Measurements from ENCODE around the gene BABAM2.

DNA sequence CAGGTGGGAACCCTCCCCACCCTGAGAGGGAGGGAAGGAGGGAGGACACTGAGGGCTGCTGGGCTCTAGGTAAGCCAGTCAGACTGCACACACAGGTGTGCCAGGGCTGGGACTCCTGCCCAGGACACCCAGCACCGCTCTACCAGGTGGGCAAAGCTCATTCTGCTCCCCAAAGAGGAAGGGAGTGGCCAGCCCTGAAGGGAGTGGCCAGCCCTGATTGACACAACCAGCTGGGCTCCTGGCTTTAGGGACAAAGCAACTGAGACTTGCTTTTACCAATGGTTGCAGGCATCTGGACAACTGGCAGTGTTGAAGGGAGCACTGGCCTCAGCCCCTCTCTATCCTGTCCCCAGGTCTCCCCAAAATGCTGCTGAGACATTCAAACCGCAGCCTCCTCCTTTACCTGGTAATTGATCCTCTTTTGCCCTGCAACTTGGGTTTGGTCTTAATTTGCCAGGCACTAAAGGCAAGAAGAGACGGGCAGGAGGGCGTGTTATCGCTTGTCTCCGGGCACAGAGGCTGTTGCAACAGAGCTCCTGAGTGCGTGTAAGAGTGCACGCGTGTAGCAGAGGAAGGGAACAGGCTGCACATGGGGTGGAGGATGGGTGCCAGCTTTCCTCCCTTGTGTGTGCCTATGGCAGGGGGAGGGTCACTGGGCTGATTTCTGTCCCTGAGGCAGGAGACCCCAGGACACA is 487.6 kb downstream of the BABAM2 start:
- TF ChIP-seq EZH2 (optimal IDR thresholded peaks at IDR 0.05; ENCODE audit: low read depth, low read length) = no peak
- no peak for TF ChIP-seq CTCF (IDR thresholded peaks at IDR 0.05; ENCODE audit: low read length)
- no peak for TF ChIP-seq EZH2phosphoT487 (IDR thresholded peaks at IDR 0.05; ENCODE audit: low read length)
